NCI-H226 (cell line): ENCODE results near the gene TMEM74B.
"Not testable (repeated sequence)": the region's sequence is repeated elsewhere in the genome, so short reads cannot be mapped to it uniquely, and the experiment has no call there.

Experiments used
- DNase-seq: peaks from one replicate; pipeline ENCODE4 v3.0.0-alpha.2; 2015

Gene TMEM74B

GRCh38 chr20:1184638-1185315 is at the start of gene TMEM74B:
Gene TMEM74B (minus strand): TSS chr20:1184981. CDS start chr20:1183801, 1,180 bp downstream.
- no peak for DNase-seq

- DNase-seq = no peak
Observed at GRCh38 chr20:1232286-1233111, 47.7 kb upstream of the TMEM74B start.

- DNase-seq = no peak
Observed at GRCh38 chr20:1229541-1229940, 44.8 kb upstream of the TMEM74B start.

GRCh38 chr20:1225783-1226654 is 41.2 kb upstream of the TMEM74B start, which contains the start of gene RAD21L1:
Gene RAD21L1 (plus strand): TSS chr20:1226044. CDS start chr20:1228454, 2,410 bp downstream.
- DNase-seq = no peak

GRCh38 chr20:1225263-1225782 is 40.5 kb upstream of the TMEM74B start:
- DNase-seq = no peak

- no peak for DNase-seq
Observed at GRCh38 chr20:1224205-1224890, 39.6 kb upstream of the TMEM74B start.

GRCh38 chr20:1222750-1223149 is 38.0 kb upstream of the TMEM74B start:
- DNase-seq = not testable (repeated sequence)

DNA sequence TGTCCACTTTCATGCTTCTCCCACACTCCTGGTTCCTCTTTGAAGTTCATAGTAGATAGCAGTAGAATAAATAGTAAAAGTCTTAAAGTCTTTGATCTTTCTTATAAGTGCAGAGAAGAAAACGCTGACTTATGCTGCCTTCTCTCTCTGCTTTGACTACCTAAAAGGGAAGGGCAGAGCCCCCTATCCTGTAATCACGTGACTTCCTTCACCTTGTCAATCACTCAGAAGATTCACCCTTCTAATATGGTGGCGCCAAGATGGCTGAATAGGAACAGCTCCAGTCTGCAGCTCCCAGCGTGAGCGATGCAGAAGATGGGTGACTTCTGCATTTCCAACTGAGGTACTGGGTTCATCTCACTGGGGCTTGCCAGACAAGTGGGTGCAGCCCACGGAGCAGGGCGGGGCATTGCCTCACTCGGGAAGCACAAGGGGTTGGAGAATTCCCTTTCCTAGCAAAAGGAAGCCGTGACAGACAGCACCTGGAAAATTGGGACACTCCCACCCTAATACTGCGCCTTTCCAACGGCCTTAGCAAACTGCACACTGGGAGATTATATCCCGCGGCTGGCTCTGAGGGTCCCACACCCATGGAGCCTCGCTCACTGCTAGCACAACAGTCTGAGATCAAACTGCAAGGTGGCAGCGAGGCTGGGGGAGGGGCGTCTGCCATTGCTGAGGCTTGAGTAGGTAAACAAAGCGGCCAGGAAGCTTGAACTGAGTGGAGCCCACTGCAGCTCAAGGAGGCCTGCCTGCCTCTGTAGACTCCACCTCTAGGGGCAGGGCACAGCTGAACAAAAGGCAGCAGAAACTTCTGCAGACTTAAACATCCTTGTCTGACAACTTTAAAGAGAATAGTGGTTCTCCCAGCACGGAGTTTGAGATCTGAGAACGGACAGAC is 32.0 kb upstream of the TMEM74B start:
- not testable (repeated sequence) for DNase-seq

GRCh38 chr20:1215386-1216170 is 30.8 kb upstream of the TMEM74B start:
- no peak for DNase-seq

GRCh38 chr20:1214838-1215261 is 30.1 kb upstream of the TMEM74B start:
- no peak for DNase-seq

GRCh38 chr20:1212607-1213396 is 28.0 kb upstream of the TMEM74B start:
- DNase-seq = no peak

DNA sequence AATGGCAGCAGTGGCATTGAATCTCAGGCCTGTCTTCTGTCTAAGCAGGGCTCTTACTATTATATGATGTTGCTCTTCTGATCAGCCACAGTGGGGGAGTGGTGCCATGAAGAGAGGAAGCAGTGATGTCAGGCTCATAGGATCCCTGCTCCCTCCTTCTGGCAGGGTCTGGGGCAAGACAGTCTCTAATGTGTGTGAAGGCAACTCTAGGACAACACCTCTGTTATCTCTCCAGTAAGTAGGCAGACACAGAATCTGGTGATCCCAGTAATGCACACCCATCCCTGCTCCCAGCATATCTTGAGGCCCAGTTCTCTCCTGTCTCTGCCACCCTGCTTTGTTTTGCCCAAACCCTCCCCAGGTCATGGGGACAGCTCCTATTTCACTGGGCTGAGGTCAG is 27.2 kb upstream of the TMEM74B start:
- no peak for DNase-seq

GRCh38 chr20:1210501-1210900 is 25.7 kb upstream of the TMEM74B start:
- no peak for DNase-seq

GRCh38 chr20:1209447-1210387 is 24.9 kb upstream of the TMEM74B start:
- DNase-seq = no peak

- no peak for DNase-seq
Observed at GRCh38 chr20:1207293-1207878, 22.6 kb upstream of the TMEM74B start.

DNA sequence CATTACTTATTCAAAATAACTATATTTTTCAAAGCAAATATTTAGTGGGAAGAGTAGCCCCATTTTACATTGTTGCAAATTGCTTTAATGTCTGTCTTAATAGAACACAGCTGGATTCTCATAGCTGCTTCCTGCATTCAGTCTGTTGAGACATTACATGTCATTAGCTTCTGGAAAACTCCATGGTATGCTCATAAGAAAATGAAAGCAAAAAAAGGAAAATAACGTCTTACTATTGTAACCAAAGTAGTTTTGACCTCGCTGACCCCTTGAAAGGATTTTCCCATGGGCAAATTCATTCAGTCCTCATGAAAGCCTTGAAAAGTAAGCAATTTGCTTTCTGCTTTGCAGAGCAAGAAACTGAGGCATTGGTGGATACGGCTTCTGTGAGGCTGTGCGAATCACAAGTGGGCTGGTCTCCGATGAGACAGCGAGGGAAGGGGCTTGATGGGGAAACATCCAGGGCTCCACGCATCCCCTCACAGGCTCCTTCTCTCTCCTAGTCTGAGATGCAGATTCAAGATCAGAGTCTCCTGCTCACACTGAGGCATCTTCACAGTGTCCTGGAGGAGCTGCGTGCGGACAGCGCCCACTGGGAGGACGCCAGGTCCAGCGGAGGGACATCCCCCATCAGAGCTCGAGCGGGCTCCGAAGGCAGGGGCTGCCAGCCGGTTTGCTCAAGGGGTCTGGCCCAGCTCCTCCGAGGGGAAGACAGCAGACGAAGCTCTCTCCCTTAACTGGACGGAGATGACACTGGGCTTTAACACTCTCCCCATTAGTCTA is 21.8 kb upstream of the TMEM74B start:
- no peak for DNase-seq

DNA sequence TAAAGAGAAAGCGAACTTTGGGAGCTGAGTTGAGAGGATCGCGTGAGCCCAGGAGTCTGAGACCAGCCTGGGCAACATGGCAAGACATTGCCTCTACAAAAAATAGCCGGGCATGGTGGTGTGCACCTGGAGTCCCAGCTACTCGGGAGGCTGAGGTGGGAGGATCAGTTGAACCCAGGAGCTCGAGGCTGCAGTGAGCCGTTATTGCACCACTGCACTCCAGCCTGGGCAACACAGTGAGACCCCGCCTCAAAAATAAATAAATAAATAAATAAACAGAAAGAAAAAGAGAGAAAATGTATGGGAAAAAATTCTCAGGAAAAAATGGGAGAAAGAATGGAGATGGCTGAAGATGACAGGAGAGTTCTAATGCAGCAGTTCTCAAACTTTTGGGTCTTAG is 21.0 kb upstream of the TMEM74B start:
- no peak for DNase-seq
